Gastrocnemius medialis (tissue), 4 donors: ENCODE data around the gene ADGRF3.

Experiments
- POLR2A ChIP-seq, 2 donors: fragments of 450-650 bp; IDR thresholded peaks; one replicate each; pipeline ENCODE4 v1.6.1; 2017; ENCODE audit warnings: antibody characterized with exemption in 2 of 2, mild to moderate bottlenecking in 2 of 2, moderate library complexity in 2 of 2
- TF ChIP-seq, protein P1 (sequence below), 5 experiments: fragments of 450-650 bp in 3 of 5; fragments of 200-600 bp in 2 of 5; sonication (generic) in 2 of 5; IDR thresholded peaks in 4 of 5; conservative IDR thresholded peaks in 1 of 5; 1 replicate in 4 of 5; 2 replicates in 1 of 5; pipeline ENCODE4 v1.5.1; 2016 to 2019; ENCODE audit warnings: antibody characterized with exemption in 5 of 5, mild to moderate bottlenecking in 3 of 5, moderate library complexity in 3 of 5

DNA sequence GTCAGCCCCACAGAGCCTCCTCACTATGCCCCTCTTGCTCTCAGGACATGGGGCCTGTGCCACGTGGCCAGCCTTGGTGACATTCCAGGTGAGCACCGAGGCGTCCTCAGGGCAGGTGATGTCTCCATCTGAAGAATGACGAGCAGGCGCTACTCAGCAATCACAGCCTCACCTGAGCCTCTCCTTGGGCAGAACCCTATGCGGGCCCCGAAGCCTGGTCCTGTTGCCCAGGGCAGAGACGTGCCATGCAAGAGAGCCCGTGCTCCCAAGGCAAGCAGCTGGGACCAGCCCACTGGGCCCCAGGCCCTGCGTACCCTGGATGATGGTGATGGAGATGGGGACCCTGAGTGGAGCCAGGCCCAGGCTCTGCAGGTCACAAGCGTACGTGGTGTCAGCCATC is 33.1 kb downstream of the ADGRF3 start:
- TF ChIP-seq, protein P1, sequence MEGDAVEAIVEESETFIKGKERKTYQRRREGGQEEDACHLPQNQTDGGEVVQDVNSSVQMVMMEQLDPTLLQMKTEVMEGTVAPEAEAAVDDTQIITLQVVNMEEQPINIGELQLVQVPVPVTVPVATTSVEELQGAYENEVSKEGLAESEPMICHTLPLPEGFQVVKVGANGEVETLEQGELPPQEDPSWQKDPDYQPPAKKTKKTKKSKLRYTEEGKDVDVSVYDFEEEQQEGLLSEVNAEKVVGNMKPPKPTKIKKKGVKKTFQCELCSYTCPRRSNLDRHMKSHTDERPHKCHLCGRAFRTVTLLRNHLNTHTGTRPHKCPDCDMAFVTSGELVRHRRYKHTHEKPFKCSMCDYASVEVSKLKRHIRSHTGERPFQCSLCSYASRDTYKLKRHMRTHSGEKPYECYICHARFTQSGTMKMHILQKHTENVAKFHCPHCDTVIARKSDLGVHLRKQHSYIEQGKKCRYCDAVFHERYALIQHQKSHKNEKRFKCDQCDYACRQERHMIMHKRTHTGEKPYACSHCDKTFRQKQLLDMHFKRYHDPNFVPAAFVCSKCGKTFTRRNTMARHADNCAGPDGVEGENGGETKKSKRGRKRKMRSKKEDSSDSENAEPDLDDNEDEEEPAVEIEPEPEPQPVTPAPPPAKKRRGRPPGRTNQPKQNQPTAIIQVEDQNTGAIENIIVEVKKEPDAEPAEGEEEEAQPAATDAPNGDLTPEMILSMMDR (IDR thresholded peaks at IDR 0.05 in 4 of 5, conservative IDR thresholded peaks at IDR 0.05 in 1 of 5): no peak
- TF ChIP-seq POLR2A (IDR thresholded peaks at IDR 0.05): no peak
